Motor neuron (in vitro differentiated cells): ENCODE measurements around the gene PANK1. TPM values are rescaled to one million over a fixed set of nuclear protein-coding genes. Genes with fewer than 3 reads are reported as not detected.

Experiments used
- ATAC-seq, 8 experiments: fragments of 200-7000 bp; cut with Tn5 transposase; replicated peaks in 6 of 8; 2 replicates each; pipeline ENCODE4 v1.8.0; 2021; ENCODE audit warnings: mild to moderate bottlenecking in 8 of 8, moderate library complexity in 8 of 8
- H3K27ac ChIP-seq, 2 donors: fragments of 250-450 bp; sonication (Bioruptor Pico); 2 replicates each; pipeline ENCODE4 v1.9.0; 2021; ENCODE audit warnings: antibody characterized with exemption in 2 of 2, mild to moderate bottlenecking in 2 of 2, moderate library complexity in 1 of 2
- H3K4me1 ChIP-seq, 2 donors: fragments of 250-450 bp; sonication (Bioruptor Pico); replicated peaks in 1 of 2; 2 replicates each; pipeline ENCODE4 v1.6.1; 2021; ENCODE audit warnings: antibody characterized with exemption in 2 of 2, mild to moderate bottlenecking in 2 of 2, moderate library complexity in 1 of 2
- H3K4me3 ChIP-seq, 5 donors: fragments of 250-450 bp; sonication (Bioruptor Pico); 2 replicates each; pipeline ENCODE4 v1.9.0; 2021; ENCODE audit warnings: antibody characterized with exemption in 5 of 5, mild to moderate bottlenecking in 5 of 5, moderate library complexity in 4 of 5
- WGBS, 10 experiments: fragments of 450-650 bp; shearing (Covaris generic); methylation state at CpG; one replicate each; pipeline ENCODE4 v1.0.0; 2022; 5-methylcytosine and 5-hydroxymethylcytosine counted together
- in situ Hi-C, 9 experiments: fragments of 400-800 bp; cut with MboI; loops; one replicate each; pipeline ENCODE4 v1.15.0; 2021; ENCODE audit warnings: low sequenced_read_pairs in 9 of 9, low pct_unique_long_range_greater_than_20kb in 2 of 9; ENCODE audit not compliant: unreplicated experiment in 9 of 9
- total RNA-seq, 8 experiments: library from RNA; unstranded; fragments of 300-600 nt; gene quantifications; 2 replicates each; pipeline versions ENCODE4 v1.2.3 to v1.2.4, GENCODE V29; 2022

PANK1 gene
- total RNA-seq, 8 experiments from 2014 or later: 2.8 to 24.9 (median 9.5) TPM

DNA sequence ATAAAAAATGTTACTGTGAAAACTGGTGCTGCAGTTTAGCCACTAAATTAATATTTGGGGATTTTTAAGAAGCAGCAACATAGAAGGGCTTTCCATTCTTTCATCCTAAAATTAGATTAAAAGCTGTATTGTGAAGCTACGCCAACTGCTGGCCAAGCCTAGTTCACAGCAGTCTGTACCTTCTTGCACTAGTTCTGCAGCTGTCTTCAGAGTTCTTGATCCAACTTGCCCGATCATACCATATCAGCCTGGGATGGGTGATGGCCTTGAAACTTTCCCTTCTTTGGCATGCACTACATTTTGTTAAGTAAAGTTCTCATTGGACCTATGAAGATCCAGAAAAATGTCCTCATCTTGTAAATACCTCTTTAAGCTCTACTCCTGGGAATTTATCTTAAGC, 20.3 kb upstream of the PANK1 start:
- WGBS, 10 experiments: 14 to 100% (median 87%) methylated on average over 1 to 2 of the region's 2 CpGs; no CpG with 5 or more reads in 1 of the 10 experiments
- peak in 1 of 8 experiments; percentile 45 for ATAC-seq
- in situ Hi-C loops: no loop called here
- H3K27ac ChIP-seq: no peak overlapping the region
- no peaks in the 10 kb centered on the region for H3K4me1 ChIP-seq
- no peak overlapping the region for H3K4me3 ChIP-seq

DNA sequence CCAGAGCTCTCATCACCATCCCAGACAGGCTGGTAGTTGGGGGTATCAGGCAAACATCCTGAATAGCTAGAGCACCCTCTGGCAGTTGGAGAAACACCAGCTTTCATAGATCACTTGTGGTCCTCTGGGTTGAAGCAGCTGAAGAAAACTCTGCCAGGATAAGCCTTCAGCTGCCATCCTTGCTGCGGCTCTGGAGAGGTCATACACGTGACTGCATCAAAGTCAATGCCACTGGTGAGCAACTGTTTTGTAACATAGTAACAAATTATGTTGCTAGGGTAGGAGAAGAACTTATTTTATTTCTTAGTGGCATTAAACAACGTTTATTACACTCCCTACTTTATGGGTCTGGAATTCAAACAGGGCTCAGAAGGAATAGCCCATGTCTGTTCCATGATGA, 19.2 kb upstream of the PANK1 start:
- no peak overlapping the region for H3K4me3 ChIP-seq
- H3K4me1 ChIP-seq: no peaks in the 10 kb centered on the region
- ATAC-seq: no peak
- in situ Hi-C loops: no loop called here
- H3K27ac ChIP-seq: no peak overlapping the region
- WGBS, 10 experiments: 14 to 100% (median 49%) methylated on average over 1 to 3 of the region's 3 CpGs; no CpG with 5 or more reads in 2 of the 10 experiments

DNA sequence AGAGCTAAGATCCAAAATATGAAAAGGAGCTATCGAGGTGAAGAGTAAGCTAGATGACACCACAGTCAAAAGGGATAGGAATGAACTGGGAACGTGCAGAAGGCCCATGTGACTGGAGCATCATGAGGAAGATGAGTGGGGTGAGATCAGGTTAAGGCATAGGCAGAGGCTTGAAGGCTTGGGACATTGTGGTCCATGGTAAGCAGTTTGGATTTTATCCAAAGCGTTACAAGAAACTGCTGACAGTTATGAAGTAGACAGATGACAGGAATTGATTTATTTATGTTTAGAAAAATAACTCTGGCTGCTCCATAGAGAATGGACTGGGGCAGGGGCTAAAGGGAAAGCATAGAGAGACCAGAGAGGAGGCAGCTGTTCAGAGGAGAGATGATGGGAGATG, 18.1 kb upstream of the PANK1 start:
- in situ Hi-C loops: no loop called here
- no peak overlapping the region for H3K4me3 ChIP-seq
- 25 to 89% (median 76%) methylated on average over 1 to 3 of the region's 3 CpGs for WGBS, 10 experiments
- H3K27ac ChIP-seq: no peak overlapping the region
- no peak for ATAC-seq
- no peaks in the 10 kb centered on the region for H3K4me1 ChIP-seq

DNA sequence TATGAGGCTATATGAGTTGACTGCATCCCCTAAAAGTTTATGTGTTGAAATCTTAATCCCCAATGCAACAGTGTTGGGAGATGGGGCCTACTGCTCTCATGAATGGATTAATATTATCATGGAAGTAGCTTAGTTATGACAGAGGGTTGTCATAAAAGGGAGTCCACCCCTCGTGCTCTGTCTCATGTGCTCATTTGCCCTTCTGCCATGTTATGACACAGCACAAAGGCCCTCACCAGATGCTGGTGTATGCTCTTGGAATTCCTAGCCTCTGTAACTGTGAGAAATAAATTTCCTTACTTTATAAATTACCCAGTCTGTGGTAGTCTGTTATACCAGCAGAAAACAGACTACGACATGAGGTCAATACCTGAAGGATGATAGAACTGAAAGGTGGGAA, 17.6 kb upstream of the PANK1 start:
- no peak overlapping the region for H3K4me3 ChIP-seq
- in situ Hi-C loops: no loop called here
- no peak overlapping the region for H3K27ac ChIP-seq
- WGBS, 10 experiments: 25 to 100% (median 84%) methylated on average over 1 to 2 of the region's 2 CpGs; no CpG with 5 or more reads in 4 of the 10 experiments
- no peak for ATAC-seq
- H3K4me1 ChIP-seq: no peaks in the 10 kb centered on the region

DNA sequence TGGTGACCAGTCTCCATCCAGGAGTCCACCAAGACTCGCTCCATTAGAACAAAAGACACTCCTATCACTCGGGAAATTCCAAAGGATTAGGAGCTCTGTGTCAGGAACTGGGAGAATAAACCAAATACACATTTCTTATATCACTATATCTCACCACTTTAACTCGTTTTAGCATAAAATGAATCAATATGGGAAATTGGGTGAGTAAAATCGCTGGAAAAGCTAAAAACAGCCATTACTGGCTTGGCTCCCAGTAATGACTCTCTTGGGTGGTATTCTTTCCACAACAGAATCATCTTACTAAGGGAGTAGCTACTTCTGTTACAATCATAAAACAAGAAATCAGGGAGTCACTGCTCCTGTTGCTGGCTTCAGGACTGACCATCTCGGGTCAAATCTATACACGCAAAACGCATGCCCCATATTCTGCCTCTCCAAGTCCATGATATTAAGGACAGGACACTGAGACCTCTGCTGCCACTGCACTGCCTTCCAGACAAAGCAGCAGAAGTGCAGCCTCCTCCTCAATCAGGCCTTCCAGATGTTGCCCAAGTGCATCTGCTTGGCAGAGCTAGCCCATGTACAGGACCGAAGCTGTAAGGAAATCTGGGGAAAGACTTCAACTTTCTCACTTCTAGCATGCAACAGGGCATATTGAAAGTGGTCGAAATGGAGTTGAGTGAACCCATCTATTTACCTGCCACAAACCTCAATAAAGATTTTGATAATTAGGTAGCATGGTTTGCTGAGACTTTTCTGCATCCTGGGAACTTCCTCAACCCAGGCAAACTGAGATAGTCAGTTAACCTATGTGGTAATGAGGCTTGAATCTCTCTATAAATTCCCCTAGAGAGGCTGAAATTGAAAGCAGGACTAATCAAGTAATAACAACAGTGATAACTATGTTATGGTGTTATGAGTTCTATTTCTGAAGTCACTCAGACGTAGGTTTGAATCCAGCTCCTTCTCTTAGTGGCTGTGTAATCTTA, 14.4 kb upstream of the PANK1 start:
- WGBS, 10 experiments: 14 to 89% (median 70%) methylated on average over 2 to 8 of the region's 10 CpGs
- Histone ChIP-seq H3K4me3 (no peak overlapping the region), H3K4me1 (no peaks in the 10 kb centered on the region), H3K27ac (no peak overlapping the region)
- in situ Hi-C loops: no loop called here
- ATAC-seq: peak in 2 of 8 experiments; percentile 92 to 95

DNA sequence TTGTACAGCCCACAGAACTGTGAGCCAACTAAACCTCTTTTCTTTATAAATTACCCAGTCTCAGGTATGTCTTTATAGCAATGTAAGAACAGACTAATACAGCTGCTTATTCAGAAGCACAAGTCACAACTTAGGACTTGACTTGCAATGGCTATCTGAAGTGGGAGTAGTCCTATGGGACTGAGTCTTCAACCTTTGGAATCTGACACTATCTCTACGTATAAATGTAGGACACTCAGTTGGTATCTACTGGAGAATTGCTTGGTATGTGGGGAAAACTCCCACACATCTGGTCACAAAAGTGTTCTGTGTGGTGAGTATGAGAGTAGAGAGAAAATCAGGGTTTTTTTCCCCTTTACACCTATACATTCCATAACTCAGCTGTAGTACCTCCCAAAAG, 12.3 kb upstream of the PANK1 start:
- in situ Hi-C loops: no loop called here
- no peak for ATAC-seq
- no peak overlapping the region for H3K27ac ChIP-seq
- no peak overlapping the region for H3K4me3 ChIP-seq
- no peaks in the 10 kb centered on the region for H3K4me1 ChIP-seq
- WGBS, 10 experiments: 83 to 100% (median 86%) methylated on average over 1 of the region's 1 CpG; no CpG with 5 or more reads in 7 of the 10 experiments

DNA sequence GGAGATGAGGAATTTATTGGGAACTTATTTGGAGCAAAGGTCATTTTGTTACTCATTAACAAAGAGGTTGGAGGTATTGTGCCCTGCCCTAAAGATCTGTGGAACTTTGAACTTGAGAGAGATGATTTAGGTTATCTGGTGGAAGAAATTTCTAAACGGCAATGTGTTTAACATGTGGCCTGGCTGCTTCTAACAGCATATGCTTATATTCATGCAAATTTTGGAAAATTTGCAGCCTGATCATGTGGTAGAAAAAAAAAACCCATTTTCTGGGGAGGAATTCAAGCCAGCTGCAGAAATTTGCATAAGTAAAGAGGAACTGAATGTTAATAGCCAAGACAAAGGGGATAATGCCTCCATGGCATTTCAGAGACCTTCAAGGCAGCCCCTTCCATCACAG, 10.7 kb upstream of the PANK1 start:
- ATAC-seq: peak in 1 of 8 experiments; percentile 36
- Histone ChIP-seq H3K4me1 (no peaks in the 10 kb centered on the region), H3K4me3 (no peak overlapping the region), H3K27ac (no peak overlapping the region)
- WGBS, 10 experiments: 0 to 83% (median 45%) methylated on average over 1 of the region's 1 CpG; no CpG with 5 or more reads in 3 of the 10 experiments
- in situ Hi-C loops: no loop called here

DNA sequence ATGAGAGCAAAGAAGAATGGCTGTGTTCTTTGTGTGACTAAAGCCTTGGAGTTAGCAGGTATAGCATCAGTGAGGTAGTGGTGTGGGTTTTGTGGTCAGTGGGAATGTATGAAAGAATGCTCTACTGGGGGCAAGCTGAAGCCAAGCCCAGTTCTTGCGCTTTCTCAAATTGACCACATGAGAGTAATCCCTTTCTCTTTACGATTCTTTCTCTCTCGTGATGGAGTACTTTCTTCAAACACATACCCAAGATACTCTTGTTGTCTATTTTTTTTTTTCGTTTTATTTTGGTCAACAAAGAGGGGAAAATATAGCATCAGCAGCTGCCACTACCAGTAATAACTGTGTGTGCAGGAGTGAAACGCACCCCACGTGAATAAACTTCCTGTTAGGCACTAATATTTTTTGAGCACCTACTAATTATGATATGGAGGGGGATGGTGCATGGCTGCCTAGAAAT, 8.4 kb upstream of the PANK1 start:
- ATAC-seq: no peak
- Histone ChIP-seq H3K4me1 (no peaks in the 10 kb centered on the region), H3K4me3 (no peak overlapping the region), H3K27ac (no peak overlapping the region)
- 59 to 100% (median 85%) methylated on average over 3 to 6 of the region's 6 CpGs; no CpG with 5 or more reads in 1 of the 10 experiments for WGBS, 10 experiments
- in situ Hi-C loops: no loop called here

DNA sequence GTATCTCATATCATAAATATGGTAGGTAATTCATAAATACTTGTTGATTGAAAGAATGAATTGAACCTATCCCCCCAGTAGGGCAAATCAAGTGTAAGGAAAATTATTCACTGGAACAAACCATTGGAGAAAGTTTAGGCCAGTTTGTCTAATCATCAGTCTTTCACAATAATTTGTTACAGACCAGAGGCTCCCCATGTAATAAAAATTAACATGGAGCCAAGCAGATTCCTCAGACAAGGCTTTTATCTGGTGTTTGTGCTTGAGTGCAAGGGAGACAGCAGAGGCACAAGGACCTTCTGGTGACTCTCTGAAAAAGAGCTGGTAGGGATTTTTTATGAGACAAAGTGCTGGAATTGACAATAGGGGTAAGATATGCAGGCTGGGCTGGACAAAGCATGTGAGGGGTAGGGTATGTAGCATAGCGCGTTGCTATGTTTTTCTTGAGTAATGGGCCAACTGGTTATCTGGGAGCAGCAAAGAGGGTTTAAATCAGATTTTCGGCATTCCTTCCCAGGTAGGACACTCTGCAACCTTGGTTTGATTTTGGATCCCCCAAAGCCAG, 7.8 kb upstream of the PANK1 start:
- H3K27ac ChIP-seq: no peak overlapping the region
- WGBS, 10 experiments: 57 to 100% (median 92%) methylated on average over 1 to 3 of the region's 3 CpGs; no CpG with 5 or more reads in 2 of the 10 experiments
- in situ Hi-C loops: no loop called here
- no peak overlapping the region for H3K4me3 ChIP-seq
- no peaks in the 10 kb centered on the region for H3K4me1 ChIP-seq
- no peak for ATAC-seq

DNA sequence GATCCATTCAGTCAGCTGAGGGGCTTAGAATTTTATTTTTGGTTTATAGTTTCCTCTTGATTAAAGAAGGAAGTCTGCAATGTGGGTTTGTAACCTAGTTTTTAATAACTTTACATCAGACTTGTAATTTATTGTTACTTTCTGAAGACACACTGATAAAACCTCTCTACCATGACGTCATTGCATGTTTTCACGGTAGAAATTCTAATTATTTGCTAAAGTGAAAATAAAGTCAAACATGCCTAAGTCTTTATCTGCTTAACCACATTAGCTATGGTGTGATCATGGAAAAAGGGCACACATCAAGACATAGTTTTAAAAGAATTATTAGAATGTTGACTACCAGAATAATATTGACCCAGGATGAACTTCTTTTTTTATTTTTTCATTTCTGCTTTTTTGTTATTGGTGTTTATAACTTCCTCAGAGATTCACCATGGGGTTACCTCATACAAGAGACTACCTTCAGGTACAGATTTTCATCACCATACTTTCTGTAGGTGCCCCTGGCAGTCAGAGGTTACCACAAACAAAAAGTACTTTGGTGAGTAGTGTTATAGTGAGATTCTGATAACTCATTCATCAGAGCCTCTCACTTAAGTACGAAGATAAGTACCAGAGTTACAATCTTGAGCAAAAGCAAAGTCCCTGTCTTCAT, 7.0 kb upstream of the PANK1 start:
- Histone ChIP-seq H3K27ac (no peak overlapping the region), H3K4me1 (no peaks in the 10 kb centered on the region), H3K4me3 (no peak overlapping the region)
- in situ Hi-C loops: no loop called here
- ATAC-seq: no peak
- 53 to 100% (median 90%) methylated on average over 1 to 3 of the region's 3 CpGs for WGBS, 10 experiments

DNA sequence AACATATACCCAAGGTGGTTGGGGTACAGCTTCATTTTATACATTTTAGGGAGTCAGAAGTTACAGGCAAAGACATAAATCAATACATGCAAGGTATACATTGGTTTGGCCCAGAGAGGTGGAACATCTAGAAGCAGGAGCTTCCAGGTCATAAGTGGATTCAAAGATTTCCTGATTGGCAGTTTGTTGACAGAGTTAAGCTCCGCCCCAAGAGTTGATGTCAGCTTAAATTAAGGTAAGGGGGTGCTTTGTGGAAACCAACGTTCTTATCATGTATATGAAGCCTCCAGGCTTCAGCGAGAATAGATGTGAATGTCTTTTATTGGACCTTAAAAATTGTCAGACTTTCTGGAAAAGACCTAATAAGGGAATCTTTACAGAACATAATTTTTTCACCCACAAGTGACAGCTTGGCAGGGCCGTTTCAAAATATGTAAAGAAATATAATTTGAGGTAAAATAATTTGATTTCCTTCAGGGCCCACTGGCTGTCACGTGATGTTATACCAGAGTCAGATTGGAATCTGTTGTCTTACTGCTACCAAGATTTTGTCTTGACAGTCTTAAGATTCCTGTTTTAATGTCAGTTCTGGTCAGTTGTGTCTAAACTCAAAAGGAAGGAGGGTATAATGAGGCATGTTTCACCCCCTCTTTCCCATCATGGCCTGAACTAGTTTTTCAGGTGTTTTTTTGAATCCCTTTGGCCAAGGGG, 6.3 kb upstream of the PANK1 start:
- peaks cover 0 to 2% of the 10 kb centered on the region in 2 donors for H3K4me1 ChIP-seq
- H3K27ac ChIP-seq: no peak overlapping the region
- no peak for ATAC-seq
- 43 to 100% (median 62%) methylated on average over 1 to 5 of the region's 5 CpGs for WGBS, 10 experiments
- no peak overlapping the region for H3K4me3 ChIP-seq
- in situ Hi-C loops: no loop called here

DNA sequence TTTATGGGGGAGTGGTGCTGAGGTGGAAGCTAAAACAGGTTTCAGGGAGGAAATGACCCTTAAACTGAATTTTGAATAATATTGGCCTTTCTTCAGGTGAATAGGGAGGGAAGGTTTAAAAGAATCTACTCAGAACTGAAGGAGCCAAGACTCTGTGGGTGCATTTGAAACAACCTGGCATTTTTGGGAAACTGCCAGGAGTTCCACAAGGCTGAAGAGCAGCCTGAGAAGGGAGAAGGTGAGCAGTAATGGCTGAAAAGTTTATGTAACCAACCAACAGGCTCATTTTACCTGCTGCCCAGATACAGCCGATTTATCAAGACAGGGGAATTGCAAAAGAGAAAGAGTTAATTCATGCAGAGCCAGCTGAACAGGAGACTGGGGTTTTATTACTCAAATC, 4.0 kb upstream of the PANK1 start:
- Histone ChIP-seq H3K4me3 (no peak overlapping the region), H3K27ac (no peak overlapping the region), H3K4me1 (peaks cover 5 to 8% of the 10 kb centered on the region in 2 donors)
- in situ Hi-C loops: no loop called here
- ATAC-seq: no peak
- WGBS, 10 experiments: 60 to 100% (median 85%) methylated on average over 1 of the region's 1 CpG; no CpG with 5 or more reads in 2 of the 10 experiments
